Measurements from ENCODE around the gene CAB39. TPM values are rescaled to one million over a fixed set of nuclear protein-coding genes. Genes with fewer than 3 reads are reported as not detected.

CAB39 gene
- total RNA-seq, 1 donor from 2014 or later, result 59.0 TPM

DNA sequence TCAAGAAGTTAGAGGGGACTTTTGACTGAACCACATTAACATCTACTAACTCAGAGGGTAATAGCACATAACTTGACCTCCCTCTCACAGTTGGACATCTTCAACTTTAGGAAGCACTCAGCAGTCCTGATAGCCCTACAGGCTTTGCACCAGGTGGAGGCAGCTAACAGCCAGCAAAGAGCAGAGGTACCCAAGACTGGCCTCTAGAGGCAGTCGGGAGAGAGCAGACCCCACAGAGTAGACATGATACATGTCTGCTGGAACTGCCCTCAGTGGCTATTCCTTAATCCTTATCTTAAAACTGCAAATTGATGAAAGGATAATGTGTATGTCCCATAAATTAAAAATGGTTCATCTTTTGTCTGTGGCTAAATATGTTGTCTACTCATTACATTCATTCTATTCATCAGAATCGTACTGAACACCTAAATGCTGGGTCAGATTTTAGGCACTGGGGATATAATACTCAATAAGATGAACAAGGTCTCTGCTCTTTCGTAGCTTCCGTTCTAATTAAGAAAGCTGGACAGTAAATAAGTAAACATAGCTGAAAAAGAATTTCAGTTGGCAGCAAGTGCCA, 49.8 kb downstream of the CAB39 start:
- Histone ChIP-seq H4K20me1 (ENCODE audit: low read depth) (peaks cover 14% of the 10 kb centered on the region), H3K4me3 (no peak overlapping the region), H3F3A (ENCODE audit: low read depth) (no peaks in the 10 kb centered on the region), H3K4me2 (no peak overlapping the region), H3K4me1 (peaks cover 14% of the 10 kb centered on the region), H3K27me3 (no peaks in the 10 kb centered on the region), H3K9ac (no peak overlapping the region), H3K9me3 (ENCODE audit: low read depth) (no peaks in the 10 kb centered on the region), H3K36me3 (no peaks in the 10 kb centered on the region), H3K27ac (no peak overlapping the region), H3K79me2 (ENCODE audit: low read depth) (peaks cover 19% of the 10 kb centered on the region), H2AFZ (replicated peaks) (no peak overlapping the region)
- Mint-ChIP-seq H3K27me3 (ENCODE audit: insufficient read depth, low read depth) (no peaks in the 10 kb centered on the region), H3K4me3 (no peak overlapping the region), H3K9me3 (no peaks in the 10 kb centered on the region), H3K36me3 (peaks cover 25% of the 10 kb centered on the region), H3K27ac (no peak overlapping the region), H3K4me1 (peaks cover 10% of the 10 kb centered on the region)
- TF ChIP-seq, protein P1, sequence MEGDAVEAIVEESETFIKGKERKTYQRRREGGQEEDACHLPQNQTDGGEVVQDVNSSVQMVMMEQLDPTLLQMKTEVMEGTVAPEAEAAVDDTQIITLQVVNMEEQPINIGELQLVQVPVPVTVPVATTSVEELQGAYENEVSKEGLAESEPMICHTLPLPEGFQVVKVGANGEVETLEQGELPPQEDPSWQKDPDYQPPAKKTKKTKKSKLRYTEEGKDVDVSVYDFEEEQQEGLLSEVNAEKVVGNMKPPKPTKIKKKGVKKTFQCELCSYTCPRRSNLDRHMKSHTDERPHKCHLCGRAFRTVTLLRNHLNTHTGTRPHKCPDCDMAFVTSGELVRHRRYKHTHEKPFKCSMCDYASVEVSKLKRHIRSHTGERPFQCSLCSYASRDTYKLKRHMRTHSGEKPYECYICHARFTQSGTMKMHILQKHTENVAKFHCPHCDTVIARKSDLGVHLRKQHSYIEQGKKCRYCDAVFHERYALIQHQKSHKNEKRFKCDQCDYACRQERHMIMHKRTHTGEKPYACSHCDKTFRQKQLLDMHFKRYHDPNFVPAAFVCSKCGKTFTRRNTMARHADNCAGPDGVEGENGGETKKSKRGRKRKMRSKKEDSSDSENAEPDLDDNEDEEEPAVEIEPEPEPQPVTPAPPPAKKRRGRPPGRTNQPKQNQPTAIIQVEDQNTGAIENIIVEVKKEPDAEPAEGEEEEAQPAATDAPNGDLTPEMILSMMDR (IDR thresholded peaks at IDR 0.05), result peak; percentile 61
- TF ChIP-seq EZH2phosphoT487 (IDR thresholded peaks at IDR 0.05), result no peak
- no peak for TF ChIP-seq EZH2 (IDR thresholded peaks at IDR 0.05)
- peak; percentile 62 for DNase-seq (ENCODE audit: low spot score)

DNA sequence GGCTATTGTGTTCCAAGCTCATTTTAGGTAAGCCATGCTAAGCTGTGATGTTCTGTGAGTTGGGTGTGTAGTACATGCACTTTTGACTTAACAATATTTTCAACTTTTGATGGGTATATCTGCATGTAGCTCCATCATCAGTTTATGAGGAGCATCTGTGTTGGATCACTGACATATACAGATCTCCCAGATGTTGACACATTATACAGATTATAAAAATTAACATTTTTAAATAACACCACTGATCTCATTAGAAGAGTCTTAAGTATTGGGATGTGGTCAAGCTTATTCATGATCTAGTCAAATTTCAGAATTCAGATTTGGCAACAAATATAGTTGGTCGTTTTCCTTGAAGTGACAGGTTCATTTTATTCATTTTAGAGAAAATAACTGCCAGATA, 51.7 kb downstream of the CAB39 start:
- Histone ChIP-seq H3K36me3 (peaks cover 7% of the 10 kb centered on the region), H3K79me2 (ENCODE audit: low read depth) (peaks cover 4% of the 10 kb centered on the region)

GRCh38 chr2:230765611-230766300, 53.1 kb downstream of the CAB39 start:
- no peak overlapping the region for H3K4me2 ChIP-seq
- no peaks in the 10 kb centered on the region for H3K9me3 ChIP-seq (ENCODE audit: low read depth)
- H3K4me1 ChIP-seq, result no peaks in the 10 kb centered on the region
- no peak overlapping the region for H3K9ac ChIP-seq
- H2AFZ ChIP-seq (replicated peaks), result no peak overlapping the region
- H4K20me1 ChIP-seq (ENCODE audit: low read depth), result no peaks in the 10 kb centered on the region
- no peak for TF ChIP-seq EZH2phosphoT487 (IDR thresholded peaks at IDR 0.05)
- TF ChIP-seq, protein P1 (IDR thresholded peaks at IDR 0.05), result no peak
- TF ChIP-seq EZH2 (IDR thresholded peaks at IDR 0.05), result no peak
- no peak for DNase-seq (ENCODE audit: low spot score)
- no peaks in the 10 kb centered on the region for H3K79me2 ChIP-seq (ENCODE audit: low read depth)
- H3K27ac ChIP-seq, result no peak overlapping the region
- no peaks in the 10 kb centered on the region for H3K4me1 Mint-ChIP-seq
- no peaks in the 10 kb centered on the region for H3K27me3 Mint-ChIP-seq (ENCODE audit: insufficient read depth, low read depth)
- H3K9me3 Mint-ChIP-seq, result no peaks in the 10 kb centered on the region
- no peaks in the 10 kb centered on the region for H3K27me3 ChIP-seq
- H3K4me3 ChIP-seq, result no peak overlapping the region
- H3K4me3 Mint-ChIP-seq, result no peak overlapping the region
- H3K36me3 ChIP-seq, result peaks cover 8% of the 10 kb centered on the region
- peaks cover 33% of the 10 kb centered on the region for H3K36me3 Mint-ChIP-seq
- no peaks in the 10 kb centered on the region for H3F3A ChIP-seq (ENCODE audit: low read depth)
- H3K27ac Mint-ChIP-seq, result no peak overlapping the region

More for the DNA sequence above, 51.7 kb downstream of the CAB39 start:
- no peaks in the 10 kb centered on the region for H3K27me3 Mint-ChIP-seq (ENCODE audit: insufficient read depth, low read depth)
- Histone ChIP-seq H3K27me3 (no peaks in the 10 kb centered on the region), H3K9ac (no peak overlapping the region), H2AFZ (replicated peaks) (no peak overlapping the region), H4K20me1 (ENCODE audit: low read depth) (peaks cover 10% of the 10 kb centered on the region), H3K4me1 (peaks cover 11% of the 10 kb centered on the region), H3K4me2 (no peak overlapping the region), H3K9me3 (ENCODE audit: low read depth) (no peaks in the 10 kb centered on the region), H3F3A (ENCODE audit: low read depth) (no peaks in the 10 kb centered on the region), H3K4me3 (no peak overlapping the region), H3K27ac (no peak overlapping the region)
- TF ChIP-seq, protein P1 (IDR thresholded peaks at IDR 0.05), result no peak
- TF ChIP-seq EZH2 (IDR thresholded peaks at IDR 0.05) (no peak), EZH2phosphoT487 (IDR thresholded peaks at IDR 0.05) (no peak)
- H3K9me3 Mint-ChIP-seq, result no peaks in the 10 kb centered on the region
- peaks cover 4% of the 10 kb centered on the region for H3K4me1 Mint-ChIP-seq
- no peak overlapping the region for H3K27ac Mint-ChIP-seq
- peaks cover 33% of the 10 kb centered on the region for H3K36me3 Mint-ChIP-seq
- DNase-seq (ENCODE audit: low spot score), result no peak
- H3K4me3 Mint-ChIP-seq, result no peak overlapping the region

Data from neural progenitor cell (in vitro differentiated cells).